HCT116 (cell line): ENCODE results near the gene WDR88. TPM values are rescaled to one million over a fixed set of nuclear protein-coding genes. Genes with fewer than 3 reads are reported as not detected.

ENCODE experiments used
- ATAC-seq: fragments of 200-7000 bp; cut with Tn5 transposase; 2 replicates; pipeline ENCODE4 v1.9.1; 2020; ENCODE audit warnings: mild to moderate bottlenecking, moderate library complexity
- BruUV-seq: library from RNA; stranded (reverse); fragments of 400-500 nt; replicated peaks from 2 replicates; lab custom pipeline; 2021; lab: Mats Ljungman, UMichigan
- CTCF ChIA-PET: fragments of 300-600 bp; sonication (Branson Sonifier 250); formaldehyde crosslinking; loops from one replicate; lab custom pipeline; 2021; ENCODE audit warnings: antibody characterized with exemption; lab: Charles Lee
- POLR2A ChIA-PET: fragments of 300-600, 350-600 bp; sonication (Branson Sonifier 250); formaldehyde crosslinking; loops from one replicate; lab custom pipeline; 2021; ENCODE audit warnings: antibody characterized with exemption; lab: Charles Lee
- RAD21 ChIA-PET, 2 experiments: fragments of 300-600 bp; sonication (Branson Sonifier 250); formaldehyde crosslinking; loops; one replicate each; lab custom pipeline; 2023; ENCODE audit warnings: low total read pairs in 2 of 2; ENCODE audit not compliant: uncharacterized antibody in 2 of 2, unreplicated experiment in 2 of 2, low non-redundant PET in 1 of 2; lab: Charles Lee
- DNase-seq: peaks from one replicate; pipeline ENCODE4 v3.0.0-alpha.2; 2010; ENCODE audit warnings: low read depth, low spot score
- H2AFZ ChIP-seq: fragments of 200-600 bp; shearing (Covaris generic), sonication (generic); 2 replicates; pipeline ENCODE4 v1.6.1; 2017; ENCODE audit warnings: low read depth, mixed run types, mixed read lengths, antibody characterized with exemption, low read length; ENCODE audit not compliant: poor library complexity, severe bottlenecking
- H3K27ac ChIP-seq: 2 replicates; pipeline ENCODE4 v1.5.1; 2012; ENCODE audit warnings: low read depth, low read length
- H3K27me3 ChIP-seq: fragments of 200-600 bp; sonication (generic); 2 replicates; pipeline ENCODE4 v1.6.1; 2016; ENCODE audit warnings: mixed run types, low read length, mixed read lengths; ENCODE audit not compliant: insufficient read depth
- H3K36me3 ChIP-seq, 2 experiments: fragments of 200-500 bp in 1 of 2; fragments of 200-600 bp in 1 of 2; sonication (Bioruptor generic) in 1 of 2; sonication (generic) in 1 of 2; 2 replicates each; pipeline versions ENCODE4 v1.5.1 to v1.6.1; 2014 to 2016; ENCODE audit warnings: low read length in 2 of 2, inconsistent platforms in 1 of 2, mixed read lengths in 1 of 2, mixed run types in 1 of 2; ENCODE audit not compliant: insufficient read depth in 2 of 2, control insufficient read depth in 1 of 2
- H3K4me1 ChIP-seq, 2 experiments: fragments of 200-600 bp in 1 of 2; sonication (generic) in 1 of 2; 2 replicates each; pipeline versions ENCODE4 v1.5.1 to v1.6.1; 2012 to 2017; ENCODE audit warnings: low read length in 2 of 2, inconsistent platforms in 1 of 2, mild to moderate bottlenecking in 1 of 2, mixed read lengths in 1 of 2, mixed run types in 1 of 2, moderate library complexity in 1 of 2; ENCODE audit not compliant: insufficient read depth in 2 of 2, control insufficient read depth in 1 of 2
- H3K4me2 ChIP-seq: fragments of 200-600 bp; sonication (generic); 2 replicates; pipeline ENCODE4 v1.6.1; 2017; ENCODE audit warnings: mixed run types, low read length, mixed read lengths
- H3K4me3 ChIP-seq, 2 experiments: fragments of 200-600 bp in 1 of 2; sonication (generic) in 1 of 2; replicated peaks in 1 of 2; 2 replicates each; pipeline ENCODE4 v1.5.1; 2011 to 2016; ENCODE audit warnings: low read length in 2 of 2, control low read depth in 1 of 2, low read depth in 1 of 2, mild to moderate bottlenecking in 1 of 2, mixed read lengths in 1 of 2, mixed run types in 1 of 2
- H3K79me2 ChIP-seq: fragments of 200-600 bp; sonication (generic); 2 replicates; pipeline ENCODE4 v1.6.1; 2017; ENCODE audit warnings: mild to moderate bottlenecking, mixed run types, low read length, moderate library complexity, mixed read lengths; ENCODE audit not compliant: insufficient read depth
- H3K9ac ChIP-seq: fragments of 200-600 bp; sonication (generic); 2 replicates; pipeline ENCODE4 v1.6.1; 2016; ENCODE audit warnings: low read length, mixed read lengths
- H3K9me2 ChIP-seq: fragments of 200-600 bp; sonication (generic), shearing (Covaris generic); 2 replicates; pipeline ENCODE4 v1.6.1; 2017; ENCODE audit warnings: mixed run types, mild to moderate bottlenecking, moderate library complexity; ENCODE audit not compliant: insufficient read depth
- H3K9me3 ChIP-seq, 2 experiments: fragments of 200-500 bp in 1 of 2; fragments of 200-600 bp in 1 of 2; sonication (Bioruptor generic) in 1 of 2; sonication (generic) in 1 of 2; 2 replicates each; pipeline ENCODE4 v1.6.1; 2014 to 2017; ENCODE audit warnings: low read length in 2 of 2, mixed read lengths in 2 of 2, inconsistent platforms in 1 of 2, low read depth in 1 of 2, mild to moderate bottlenecking in 1 of 2, mixed run types in 1 of 2, moderate library complexity in 1 of 2; ENCODE audit not compliant: control insufficient read depth in 1 of 2, insufficient read depth in 1 of 2
- H4K20me1 ChIP-seq: fragments of 200-600 bp; sonication (generic), shearing (Covaris generic); 2 replicates; pipeline ENCODE4 v1.6.1; 2017; ENCODE audit warnings: mixed run types, mild to moderate bottlenecking, moderate library complexity; ENCODE audit not compliant: insufficient read depth
- ATF3 ChIP-seq: IDR thresholded peaks from 2 replicates; pipeline ENCODE4 v1.6.1; 2012
- JUND ChIP-seq: IDR thresholded peaks from 2 replicates; pipeline ENCODE4 v1.6.1; 2012
- ZBTB33 ChIP-seq: IDR thresholded peaks from 2 replicates; pipeline ENCODE4 v1.6.1; 2011; ENCODE audit warnings: mild to moderate bottlenecking, low read length, moderate library complexity; ENCODE audit not compliant: insufficient replicate concordance; ENCODE audit errors: extremely low read depth
- ZFX ChIP-seq: fragments of 450-650 bp; IDR thresholded peaks from 2 replicates; pipeline ENCODE4 v1.6.1; 2017
- ZNF274 ChIP-seq: fragments of 200-500 bp; sonication (Bioruptor generic); IDR thresholded peaks from 2 replicates; pipeline ENCODE4 v1.6.1; 2014; ENCODE audit warnings: mild to moderate bottlenecking, low read depth, low read length, inconsistent platforms
- intact Hi-C: fragments of 100-400 bp; cut with micrococcal nuclease; formaldehyde crosslinking; loops from 2 replicates; pipeline ENCODE4 v1.10.0; 2022
- total RNA-seq: library from RNA; stranded (reverse); gene quantifications from one replicate; pipeline ENCODE4 v1.2.1, GENCODE V29; 2021; ENCODE audit not compliant: unreplicated experiment

The WDR88 gene
- total RNA-seq, 1 experiment from 2014 or later, result not detected

GRCh38 chr19:33168528-33168927 lies 36.6 kb downstream of the WDR88 start:
- POLR2A ChIA-PET, result no interaction called here
- Histone ChIP-seq H3K9me3 (no peaks in the 10 kb centered on the region), H3K9me2 (no peaks in the 10 kb centered on the region), H3K4me1 (peaks cover 11 to 23% of the 10 kb centered on the region in 2 experiments; a peak in 3 of 4 replicates), H3K36me3 (no peaks in the 10 kb centered on the region), H3K4me3 (no peak overlapping the region), H3K79me2 (no peaks in the 10 kb centered on the region), H3K9ac (no peak overlapping the region), H2AFZ (no peak overlapping the region), H3K4me2 (no peak overlapping the region), H3K27ac (no peak overlapping the region), H4K20me1 (no peaks in the 10 kb centered on the region), H3K27me3 (no peaks in the 10 kb centered on the region)
- CTCF ChIA-PET, result interaction anchor here (2.7 kb wide), 1 partner anchor 16 kb away, joined by 11 read pairs; no protein-coding TSS in a partner anchor
- RAD21 ChIA-PET, result no interaction called here
- intact Hi-C loops, result no loop called here
- no peak for ATAC-seq
- no peak for DNase-seq
- BruUV-seq, result no TSS peak
- TF ChIP-seq ZFX, result no peak
- TF ChIP-seq JUND, result no peak
- TF ChIP-seq ZBTB33, result no peak
- TF ChIP-seq, all 23 proteins: peak for 0

GRCh38 chr19:33171222-33171795 lies 39.4 kb downstream of the WDR88 start:
- no peak for TF ChIP-seq ZNF274
- no peak for TF ChIP-seq ATF3
- TF ChIP-seq ZFX, result no peak
- TF ChIP-seq, all 23 proteins: peak for 0
- H3K79me2 ChIP-seq, result 0 out of 2 replicates have a peak, but pooled peaks cover 3% of the 10 kb centered on the region
- no peaks in the 10 kb centered on the region for H3K9me3 ChIP-seq
- DNase-seq (no peak), ATAC-seq (no peak)
- H3K4me2 ChIP-seq, result peak overlapping the region; percentile 41; the same call in 1 of the 2 replicates
- H3K9me2 ChIP-seq, result no peaks in the 10 kb centered on the region
- H2AFZ ChIP-seq, result no peak overlapping the region
- BruUV-seq, result no TSS peak
- H4K20me1 ChIP-seq, result no peaks in the 10 kb centered on the region
- H3K9ac ChIP-seq, result no peak overlapping the region
- H3K4me1 ChIP-seq, result peaks cover 15 to 28% of the 10 kb centered on the region in 2 experiments; a peak in 3 of 4 replicates
- H3K27me3 ChIP-seq, result no peaks in the 10 kb centered on the region
- H3K27ac ChIP-seq, result no peak overlapping the region
- CTCF ChIA-PET, result no interaction called here
- POLR2A ChIA-PET, result no interaction called here
- RAD21 ChIA-PET, result no interaction called here
- no peaks in the 10 kb centered on the region for H3K36me3 ChIP-seq
- no peak overlapping the region for H3K4me3 ChIP-seq
- intact Hi-C loops, result loop anchor here (10.0 kb wide), 1 partner anchor 1183 kb away; no protein-coding TSS in a partner anchor
